ENCODE results near the gene FAM187B. TPM values are rescaled to one million over a fixed set of nuclear protein-coding genes. Genes with fewer than 3 reads are reported as not detected.

The FAM187B gene
- polyA plus RNA-seq, 1 donor (not counting 4 experiments of a cell fraction or from before 2014, with no cell fraction given), result not detected

DNA sequence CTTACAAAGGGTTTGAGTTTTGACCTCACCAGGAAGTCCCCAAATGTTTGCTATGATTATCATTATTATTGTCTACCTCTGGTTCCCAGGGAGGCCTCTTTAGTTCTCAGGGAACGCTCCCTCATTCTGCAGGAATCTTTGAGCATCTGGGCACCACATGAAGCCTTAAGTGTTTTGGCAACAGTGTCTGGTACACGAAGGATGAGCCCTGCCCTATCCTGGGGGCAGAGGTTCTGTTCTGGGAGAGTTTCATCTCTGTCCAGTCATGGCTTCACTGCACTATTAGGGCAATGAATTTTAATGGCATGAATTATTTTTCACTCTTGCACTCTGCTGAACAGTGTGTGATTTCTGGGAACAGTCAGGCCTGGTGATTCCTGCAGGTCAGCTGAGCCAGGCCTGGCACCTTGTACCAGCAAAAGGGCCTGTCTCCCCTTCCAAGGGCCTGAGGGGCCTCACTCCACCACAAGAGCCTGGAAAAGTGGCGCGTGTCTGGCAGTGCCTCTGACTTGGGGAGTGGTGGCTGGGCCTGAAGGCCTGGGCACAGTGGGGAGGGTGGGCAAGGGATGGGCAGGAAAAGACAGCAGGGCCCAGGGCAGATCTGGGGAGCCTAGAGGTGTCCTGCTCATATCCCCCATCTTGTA is 4.6 kb downstream of the FAM187B start:
- no peaks in the 10 kb centered on the region for H4K20me1 ChIP-seq (ENCODE audit: control insufficient read depth, extremely low read depth, insufficient read depth, low read length)
- no peaks in the 10 kb centered on the region for H3K36me3 ChIP-seq (ENCODE audit: control insufficient read depth in 2 of 2, extremely low read depth in 1 of 2, insufficient read depth in 2 of 2, low read length in 2 of 2)
- no peak for FAIRE-seq
- H3K79me2 ChIP-seq (ENCODE audit: control insufficient read depth, insufficient read depth, low read length), result no peaks in the 10 kb centered on the region
- no peak overlapping the region for H3K9ac ChIP-seq (ENCODE audit: control insufficient read depth, extremely low read depth, insufficient read depth, low read length)
- no peak overlapping the region for H3K4me2 ChIP-seq (ENCODE audit: control insufficient read depth, extremely low read depth, insufficient read depth, low read depth, low read length)
- no peaks in the 10 kb centered on the region for H3K4me1 ChIP-seq (ENCODE audit: control insufficient read depth, extremely low read depth, insufficient read depth, low read length)
- no peak overlapping the region for H3K27ac ChIP-seq (ENCODE audit: control insufficient read depth, insufficient read depth, low read length)
- dilution Hi-C loops (cut with MboI; ENCODE audit: extremely low pct_ligation_motif_present, low sequenced_read_pairs), result no loop called here
- H3K4me3 ChIP-seq (ENCODE audit: control insufficient read depth in 2 of 3, extremely low read depth in 1 of 3, insufficient read depth in 2 of 3, low read depth in 1 of 3, low read length in 3 of 3), result no peak overlapping the region
- no peak overlapping the region for H2AFZ ChIP-seq (ENCODE audit: control insufficient read depth, low read length)
- H3K27me3 ChIP-seq (ENCODE audit: control insufficient read depth, extremely low read depth, insufficient read depth, low read length), result no peaks in the 10 kb centered on the region
- TF ChIP-seq CTCF (optimal IDR thresholded peaks at IDR 0.05 in 1 of 3, IDR thresholded peaks at IDR 0.05 in 1 of 3, conservative IDR thresholded peaks at IDR 0.05 in 1 of 3; ENCODE audit: extremely low read depth in 1 of 3, insufficient read depth in 2 of 3, low read length in 3 of 3), result no peak
- no peak for TF ChIP-seq EZH2 (IDR thresholded peaks at IDR 0.05; ENCODE audit: low read length)
- H3K9me1 ChIP-seq (ENCODE audit: control insufficient read depth, extremely low read depth, insufficient read depth, low read length), result no peaks in the 10 kb centered on the region
- H3K9me3 ChIP-seq (ENCODE audit: control insufficient read depth, low read depth, low read length), result peaks cover 2% of the 10 kb centered on the region
- DNase-seq (ENCODE audit: low read depth, low spot score), result no peak

GRCh38 chr19:35223084-35223790 is 5.3 kb downstream of the FAM187B start:
- H3K9ac ChIP-seq (ENCODE audit: control insufficient read depth, extremely low read depth, insufficient read depth, low read length), result no peak overlapping the region
- H3K4me2 ChIP-seq (ENCODE audit: control insufficient read depth, extremely low read depth, insufficient read depth, low read depth, low read length), result no peak overlapping the region
- DNase-seq (ENCODE audit: low read depth, low spot score) (no peak), FAIRE-seq (no peak)
- no peaks in the 10 kb centered on the region for H3K9me1 ChIP-seq (ENCODE audit: control insufficient read depth, extremely low read depth, insufficient read depth, low read length)
- H3K27me3 ChIP-seq (ENCODE audit: control insufficient read depth, extremely low read depth, insufficient read depth, low read length), result no peaks in the 10 kb centered on the region
- no peaks in the 10 kb centered on the region for H3K36me3 ChIP-seq (ENCODE audit: control insufficient read depth in 2 of 2, extremely low read depth in 1 of 2, insufficient read depth in 2 of 2, low read length in 2 of 2)
- no peaks in the 10 kb centered on the region for H4K20me1 ChIP-seq (ENCODE audit: control insufficient read depth, extremely low read depth, insufficient read depth, low read length)
- no peak overlapping the region for H2AFZ ChIP-seq (ENCODE audit: control insufficient read depth, low read length)
- no peaks in the 10 kb centered on the region for H3K4me1 ChIP-seq (ENCODE audit: control insufficient read depth, extremely low read depth, insufficient read depth, low read length)
- TF ChIP-seq EZH2 (IDR thresholded peaks at IDR 0.05; ENCODE audit: low read length), result no peak
- TF ChIP-seq CTCF (optimal IDR thresholded peaks at IDR 0.05 in 1 of 3, IDR thresholded peaks at IDR 0.05 in 1 of 3, conservative IDR thresholded peaks at IDR 0.05 in 1 of 3; ENCODE audit: extremely low read depth in 1 of 3, insufficient read depth in 2 of 3, low read length in 3 of 3), result no peak
- H3K79me2 ChIP-seq (ENCODE audit: control insufficient read depth, insufficient read depth, low read length), result no peaks in the 10 kb centered on the region
- H3K27ac ChIP-seq (ENCODE audit: control insufficient read depth, insufficient read depth, low read length), result no peak overlapping the region
- peaks cover 2% of the 10 kb centered on the region for H3K9me3 ChIP-seq (ENCODE audit: control insufficient read depth, low read depth, low read length)
- no peak overlapping the region for H3K4me3 ChIP-seq (ENCODE audit: control insufficient read depth in 2 of 3, extremely low read depth in 1 of 3, insufficient read depth in 2 of 3, low read depth in 1 of 3, low read length in 3 of 3)
- dilution Hi-C loops (cut with MboI; ENCODE audit: extremely low pct_ligation_motif_present, low sequenced_read_pairs), result no loop called here
